ENCODE results near the gene COL26A1.
"Not testable (repeated sequence)": the region's sequence is repeated elsewhere in the genome, so short reads cannot be mapped to it uniquely, and the experiment has no call there.

Gene COL26A1

GRCh38 chr7:101402081-101402779, 39.6 kb downstream of the COL26A1 start:
- peak; percentile 71 for DNase-seq (ENCODE audit: low spot score)

GRCh38 chr7:101402835-101403234, 40.2 kb downstream of the COL26A1 start:
- DNase-seq (ENCODE audit: low spot score): no peak

- DNase-seq (ENCODE audit: low spot score): no peak
Observed at GRCh38 chr7:101405474-101406067, 42.9 kb downstream of the COL26A1 start.

- DNase-seq (ENCODE audit: low spot score): peak; percentile 76
Observed at GRCh38 chr7:101410743-101411507, 48.2 kb downstream of the COL26A1 start.

GRCh38 chr7:101411508-101411874, 48.8 kb downstream of the COL26A1 start:
- DNase-seq (ENCODE audit: low spot score): no peak

- DNase-seq (ENCODE audit: low spot score): no peak
Observed at GRCh38 chr7:101412976-101413375, 50.3 kb downstream of the COL26A1 start.

GRCh38 chr7:101418694-101419093, 56.0 kb downstream of the COL26A1 start:
- no peak for DNase-seq (ENCODE audit: low spot score)

- DNase-seq (ENCODE audit: low spot score): no peak
Observed at GRCh38 chr7:101419831-101420230, 57.2 kb downstream of the COL26A1 start.

GRCh38 chr7:101420436-101420835, 57.8 kb downstream of the COL26A1 start:
- no peak for DNase-seq (ENCODE audit: low spot score)

GRCh38 chr7:101422356-101423195, 59.9 kb downstream of the COL26A1 start:
- no peak for DNase-seq (ENCODE audit: low spot score)

- DNase-seq (ENCODE audit: low spot score): no peak
Observed at GRCh38 chr7:101426303-101427011, 63.8 kb downstream of the COL26A1 start.

GRCh38 chr7:101428093-101428866, 65.6 kb downstream of the COL26A1 start:
- DNase-seq (ENCODE audit: low spot score): no peak

GRCh38 chr7:101432316-101432715, 69.6 kb downstream of the COL26A1 start:
- DNase-seq (ENCODE audit: low spot score): no peak

GRCh38 chr7:101433688-101434087, 71.0 kb downstream of the COL26A1 start:
- DNase-seq (ENCODE audit: low spot score): no peak

- DNase-seq (ENCODE audit: low spot score): not testable (repeated sequence)
Observed at GRCh38 chr7:101434155-101434554, 71.5 kb downstream of the COL26A1 start.

- no peak for DNase-seq (ENCODE audit: low spot score)
Observed at GRCh38 chr7:101435461-101436220, 73.0 kb downstream of the COL26A1 start.

- DNase-seq (ENCODE audit: low spot score): no peak
Observed at GRCh38 chr7:101436221-101436735, 73.6 kb downstream of the COL26A1 start.

GRCh38 chr7:101436857-101437576, 74.3 kb downstream of the COL26A1 start:
- no peak for DNase-seq (ENCODE audit: low spot score)

- no peak for DNase-seq (ENCODE audit: low spot score)
Observed at GRCh38 chr7:101441890-101442289, 79.2 kb downstream of the COL26A1 start.
